Thoracic aorta (tissue), 2 donors: ENCODE measurements around the gene TSPAN2. TPM values are rescaled to one million over a fixed set of nuclear protein-coding genes. Genes with fewer than 3 reads are reported as not detected.

ENCODE experiments used
- ATAC-seq: fragments of 150-250 bp; one replicate; pipeline ENCODE4 v1.8.0; 2017; ENCODE audit warnings: low read depth; ENCODE audit not compliant: insufficient number of reproducible peaks, low FRiP score
- DNase-seq: peaks from one replicate; pipeline ENCODE4 v3.0.0-alpha.2; 2020; ENCODE audit warnings: low spot score
- H3K27ac ChIP-seq, 2 donors: fragments of 200-600 bp; sonication (generic); 1 replicate in 1 of 2; 2 replicates in 1 of 2; pipeline ENCODE4 v1.5.1; 2016; ENCODE audit warnings: mild to moderate bottlenecking in 2 of 2, moderate library complexity in 2 of 2
- H3K27me3 ChIP-seq: fragments of 200-600 bp; sonication (generic); replicated peaks from 2 replicates; pipeline ENCODE4 v1.6.0; 2016; ENCODE audit warnings: mild to moderate bottlenecking; ENCODE audit not compliant: insufficient read depth
- H3K36me3 ChIP-seq: fragments of 200-600 bp; sonication (generic); one replicate; pipeline ENCODE4 v1.5.1; 2016
- H3K4me1 ChIP-seq, 2 donors: fragments of 200-600 bp; sonication (generic); 1 replicate in 1 of 2; 2 replicates in 1 of 2; pipeline versions ENCODE4 v1.5.1 to v1.6.0; 2016; ENCODE audit warnings: low read depth in 2 of 2, mild to moderate bottlenecking in 1 of 2; ENCODE audit not compliant: control insufficient read depth in 1 of 2
- H3K4me3 ChIP-seq: fragments of 200-600 bp; sonication (generic); 2 replicates; pipeline ENCODE4 v1.5.1; 2016; ENCODE audit warnings: mild to moderate bottlenecking
- H3K9me3 ChIP-seq: fragments of 200-600 bp; sonication (generic); 2 replicates; pipeline ENCODE4 v1.5.1; 2016
- CTCF ChIP-seq: fragments of 200-600 bp; sonication (generic); IDR thresholded peaks from one replicate; pipeline ENCODE4 v1.5.1; 2019; ENCODE audit warnings: antibody characterized with exemption
- total RNA-seq, 2 donors: library from RNA; depleted of rRNA; stranded (reverse); fragments of >200 nt; gene quantifications; one replicate each; pipeline versions ENCODE4 v1.1.0 to v1.2.3, GENCODE V29; 2016

TSPAN2 gene
- total RNA-seq, 2 donors from 2014 or later, result 26.2 to 34.3 TPM

GRCh38 chr1:115065021-115065420 lies 24.3 kb downstream of the TSPAN2 start:
- no peak overlapping the region for H3K4me3 ChIP-seq
- H3K4me1 ChIP-seq, result peaks cover 36 to 70% of the 10 kb centered on the region in 2 donors
- H3K36me3 ChIP-seq, result no peaks in the 10 kb centered on the region
- no peaks in the 10 kb centered on the region for H3K27me3 ChIP-seq
- ATAC-seq (no peak), DNase-seq (no peak)
- H3K9me3 ChIP-seq, result no peaks in the 10 kb centered on the region
- H3K27ac ChIP-seq, result peak overlapping the region; percentile 9 to 83
- no peak for TF ChIP-seq CTCF

GRCh38 chr1:115064461-115064860 lies 24.8 kb downstream of the TSPAN2 start:
- Histone ChIP-seq H3K4me3 (no peak overlapping the region), H3K9me3 (no peaks in the 10 kb centered on the region), H3K4me1 (peaks cover 31 to 65% of the 10 kb centered on the region in 2 donors), H3K27me3 (no peaks in the 10 kb centered on the region), H3K36me3 (no peaks in the 10 kb centered on the region), H3K27ac (peak overlapping the region; percentile 9 to 83)
- DNase-seq (no peak), ATAC-seq (no peak)
- no peak for TF ChIP-seq CTCF

GRCh38 chr1:115063228-115063901 lies 25.9 kb downstream of the TSPAN2 start:
- no peak overlapping the region for H3K4me3 ChIP-seq
- peaks cover 20 to 54% of the 10 kb centered on the region in 2 donors for H3K4me1 ChIP-seq
- ATAC-seq (no peak), DNase-seq (no peak)
- H3K27me3 ChIP-seq, result no peaks in the 10 kb centered on the region
- no peaks in the 10 kb centered on the region for H3K9me3 ChIP-seq
- H3K27ac ChIP-seq, result peak overlapping the region; percentile 71 to 83
- TF ChIP-seq CTCF, result no peak
- H3K36me3 ChIP-seq, result peaks cover 6% of the 10 kb centered on the region

GRCh38 chr1:115062542-115063004 lies 26.7 kb downstream of the TSPAN2 start:
- ATAC-seq (peak; percentile 15), DNase-seq (no peak)
- Histone ChIP-seq H3K36me3 (peaks cover 13% of the 10 kb centered on the region), H3K9me3 (no peaks in the 10 kb centered on the region), H3K4me3 (peak overlapping the region; percentile 15), H3K4me1 (peaks cover 12 to 46% of the 10 kb centered on the region in 2 donors), H3K27me3 (no peaks in the 10 kb centered on the region), H3K27ac (peak overlapping the region; percentile 71 to 83)
- no peak for TF ChIP-seq CTCF

GRCh38 chr1:115060501-115060900 lies 28.8 kb downstream of the TSPAN2 start:
- no peak overlapping the region for H3K4me3 ChIP-seq
- DNase-seq (no peak), ATAC-seq (no peak)
- no peaks in the 10 kb centered on the region for H3K9me3 ChIP-seq
- H3K4me1 ChIP-seq, result peaks cover 8 to 33% of the 10 kb centered on the region in 2 donors
- TF ChIP-seq CTCF, result no peak
- H3K36me3 ChIP-seq, result peaks cover 21% of the 10 kb centered on the region
- H3K27me3 ChIP-seq, result no peaks in the 10 kb centered on the region
- no peak overlapping the region for H3K27ac ChIP-seq
